GM15510 (cell line): ENCODE data around the gene GTF3C5.
"Not testable (repeated sequence)": the region's sequence is repeated elsewhere in the genome, so short reads cannot be mapped to it uniquely, and the experiment has no call there.

Experiments
- POLR2A ChIP-seq: IDR thresholded peaks from 3 replicates; pipeline ENCODE4 v1.6.1; 2011; ENCODE audit warnings: borderline replicate concordance; ENCODE audit not compliant: insufficient read length; ENCODE audit errors: extremely low read depth

GTF3C5 gene

GRCh38 chr9:133054966-133055365 lies 24.2 kb downstream of the GTF3C5 start:
- TF ChIP-seq POLR2A, result no peak

GRCh38 chr9:133055788-133056420 lies 25.1 kb downstream of the GTF3C5 start:
- TF ChIP-seq POLR2A, result no peak

GRCh38 chr9:133056533-133056932 lies 25.7 kb downstream of the GTF3C5 start:
- no peak for TF ChIP-seq POLR2A

- no peak for TF ChIP-seq POLR2A
These were observed 26.2 kb downstream of the GTF3C5 start for GRCh38 chr9:133057006-133057405.

GRCh38 chr9:133057553-133057952 lies 26.8 kb downstream of the GTF3C5 start:
- no peak for TF ChIP-seq POLR2A

- no peak for TF ChIP-seq POLR2A
These were observed 27.3 kb downstream of the GTF3C5 start for GRCh38 chr9:133058071-133058470.

GRCh38 chr9:133058550-133059320 lies 27.9 kb downstream of the GTF3C5 start:
- TF ChIP-seq POLR2A, result no peak

- no peak for TF ChIP-seq POLR2A
These were observed 28.8 kb downstream of the GTF3C5 start for GRCh38 chr9:133059623-133060022.

- TF ChIP-seq POLR2A, result no peak
These were observed 29.6 kb downstream of the GTF3C5 start for GRCh38 chr9:133060417-133060841.

- TF ChIP-seq POLR2A, result not testable (repeated sequence)
These were observed 31.0 kb downstream of the GTF3C5 start, which contains the start of gene CEL for GRCh38 chr9:133061764-133062145. TSS of gene CEL (plus strand) at chr9:133061981. CDS start at chr9:133062003, 22 bp downstream.

- TF ChIP-seq POLR2A, result no peak
These were observed 32.3 kb downstream of the GTF3C5 start for GRCh38 chr9:133063159-133063499.

GRCh38 chr9:133063500-133064231 lies 32.9 kb downstream of the GTF3C5 start:
- no peak for TF ChIP-seq POLR2A

- TF ChIP-seq POLR2A, result no peak
These were observed 33.7 kb downstream of the GTF3C5 start for GRCh38 chr9:133064241-133065069.

GRCh38 chr9:133065070-133065388 lies 34.2 kb downstream of the GTF3C5 start:
- TF ChIP-seq POLR2A, result no peak
